Fibroblast of pulmonary artery (primary cell): Measurements from ENCODE around the gene PTGS2.

ENCODE experiments used
- DNase-seq: peaks from one replicate; pipeline ENCODE4 v3.0.0-alpha.2; 2010; ENCODE audit warnings: low read depth
- H3K4me3 ChIP-seq: replicated peaks from 2 replicates; pipeline ENCODE4 v1.5.1; 2011; ENCODE audit warnings: low read depth, mild to moderate bottlenecking, control low read depth, low read length, moderate library complexity
- CTCF ChIP-seq: IDR thresholded peaks from 2 replicates; pipeline ENCODE4 v1.5.1; 2011; ENCODE audit warnings: mild to moderate bottlenecking, control low read depth, low read length, inconsistent platforms; ENCODE audit errors: missing control alignments

The PTGS2 gene

GRCh38 chr1:186680245-186681061 lies at the start of gene PTGS2:
PTGS2 (minus strand) TSS chr1:186680423; CDS start chr1:186680290, 133 bp downstream.
- TF ChIP-seq CTCF, result peak; percentile 57
- DNase-seq, result peak; percentile 98
- peak within 1 kb of the TSS; percentile 82 for H3K4me3 ChIP-seq

- peak; percentile 67 for DNase-seq
- H3K4me3 ChIP-seq, result no peak overlapping the region
- peak; percentile 65 for TF ChIP-seq CTCF
Observed at GRCh38 chr1:186722711-186723309, 42.6 kb upstream of the PTGS2 start.

GRCh38 chr1:186717286-186717685 lies 37.1 kb upstream of the PTGS2 start:
- no peak overlapping the region for H3K4me3 ChIP-seq
- no peak for TF ChIP-seq CTCF
- no peak for DNase-seq

GRCh38 chr1:186715887-186716809 lies 35.9 kb upstream of the PTGS2 start:
- peak; percentile 11 for DNase-seq

GRCh38 chr1:186710696-186711095 lies 30.5 kb upstream of the PTGS2 start:
- H3K4me3 ChIP-seq, result no peak overlapping the region
- no peak for TF ChIP-seq CTCF
- DNase-seq, result no peak

More at GRCh38 chr1:186715887-186716809, 35.9 kb upstream of the PTGS2 start:
- no peak overlapping the region for H3K4me3 ChIP-seq
- no peak for TF ChIP-seq CTCF

- DNase-seq, result peak; percentile 70
- H3K4me3 ChIP-seq, result no peak overlapping the region
- TF ChIP-seq CTCF, result no peak
Observed at GRCh38 chr1:186708694-186709097, 28.5 kb upstream of the PTGS2 start.
